MM.1S (cell line): ENCODE results near the gene ALDH1L2.

ENCODE experiments used
- EZH2 ChIP-seq: fragments of 300-600 bp; sonication (generic); optimal IDR thresholded peaks from 2 replicates; pipeline ENCODE3; 2017; ENCODE audit warnings: low read depth, mild to moderate bottlenecking, antibody characterized with exemption, low read length, mixed read lengths
- EZH2phosphoT487 ChIP-seq: fragments of 300-600 bp; sonication (generic); IDR thresholded peaks from 2 replicates; pipeline ENCODE4 v1.6.1; 2018; ENCODE audit warnings: antibody characterized with exemption, low read length
- TF ChIP-seq, protein P1 (sequence below): fragments of 300-600 bp; sonication (generic); IDR thresholded peaks from 2 replicates; pipeline ENCODE4 v1.5.1; 2016; ENCODE audit warnings: antibody characterized with exemption, low read length, mixed read lengths

GRCh38 chr12:105072888-105073488 is 11.3 kb downstream of the ALDH1L2 start:
- TF ChIP-seq, protein P1, sequence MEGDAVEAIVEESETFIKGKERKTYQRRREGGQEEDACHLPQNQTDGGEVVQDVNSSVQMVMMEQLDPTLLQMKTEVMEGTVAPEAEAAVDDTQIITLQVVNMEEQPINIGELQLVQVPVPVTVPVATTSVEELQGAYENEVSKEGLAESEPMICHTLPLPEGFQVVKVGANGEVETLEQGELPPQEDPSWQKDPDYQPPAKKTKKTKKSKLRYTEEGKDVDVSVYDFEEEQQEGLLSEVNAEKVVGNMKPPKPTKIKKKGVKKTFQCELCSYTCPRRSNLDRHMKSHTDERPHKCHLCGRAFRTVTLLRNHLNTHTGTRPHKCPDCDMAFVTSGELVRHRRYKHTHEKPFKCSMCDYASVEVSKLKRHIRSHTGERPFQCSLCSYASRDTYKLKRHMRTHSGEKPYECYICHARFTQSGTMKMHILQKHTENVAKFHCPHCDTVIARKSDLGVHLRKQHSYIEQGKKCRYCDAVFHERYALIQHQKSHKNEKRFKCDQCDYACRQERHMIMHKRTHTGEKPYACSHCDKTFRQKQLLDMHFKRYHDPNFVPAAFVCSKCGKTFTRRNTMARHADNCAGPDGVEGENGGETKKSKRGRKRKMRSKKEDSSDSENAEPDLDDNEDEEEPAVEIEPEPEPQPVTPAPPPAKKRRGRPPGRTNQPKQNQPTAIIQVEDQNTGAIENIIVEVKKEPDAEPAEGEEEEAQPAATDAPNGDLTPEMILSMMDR: no peak
- TF ChIP-seq EZH2 (no peak), EZH2phosphoT487 (no peak)
